HG02885 (cell line): ENCODE results near the gene UPK1A.
A peak's percentile ranks its signal among the peaks of the same experiment; 100 is the strongest.
"Not testable (repeated sequence)": the region's sequence is repeated elsewhere in the genome, so short reads cannot be mapped to it uniquely, and the experiment has no call there.

Source experiments
- ATAC-seq: cut with Tn5 transposase; IDR thresholded peaks from one replicate; pipeline ENCODE4 v1.9.1; 2021; ENCODE audit warnings: mild to moderate bottlenecking; ENCODE audit not compliant: unreplicated experiment, poor library complexity

UPK1A gene

DNA sequence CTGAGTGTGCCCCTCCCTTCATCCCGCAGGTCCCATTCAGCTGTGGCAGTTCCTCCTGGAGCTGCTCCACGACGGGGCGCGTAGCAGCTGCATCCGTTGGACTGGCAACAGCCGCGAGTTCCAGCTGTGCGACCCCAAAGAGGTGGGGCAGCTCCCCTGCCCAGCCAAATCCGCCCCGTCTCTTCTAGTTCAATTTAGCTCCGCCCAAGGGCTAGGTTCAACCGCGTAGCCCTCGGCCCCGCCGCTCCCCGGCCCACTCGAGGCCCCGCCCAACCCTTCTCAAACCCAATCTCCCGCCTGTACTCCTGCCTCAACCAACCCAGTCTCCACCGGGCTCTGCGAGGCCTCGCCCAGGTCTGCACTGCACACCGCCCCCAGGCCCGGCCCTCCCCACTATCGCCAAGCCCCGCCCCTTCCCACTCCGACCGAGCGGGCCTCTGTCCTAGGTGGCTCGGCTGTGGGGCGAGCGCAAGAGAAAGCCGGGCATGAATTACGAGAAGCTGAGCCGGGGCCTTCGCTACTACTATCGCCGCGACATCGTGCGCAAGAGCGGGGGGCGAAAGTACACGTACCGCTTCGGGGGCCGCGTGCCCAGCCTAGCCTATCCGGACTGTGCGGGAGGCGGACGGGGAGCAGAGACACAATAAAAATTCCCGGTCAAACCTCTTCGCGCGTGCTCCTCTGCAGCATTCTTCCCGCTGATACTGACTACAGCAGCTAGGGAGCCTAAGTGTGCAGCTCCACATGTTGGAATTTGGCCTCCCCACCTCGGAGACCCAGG, 21.9 kb upstream of the UPK1A start:
- ATAC-seq, result peak; percentile 74

DNA sequence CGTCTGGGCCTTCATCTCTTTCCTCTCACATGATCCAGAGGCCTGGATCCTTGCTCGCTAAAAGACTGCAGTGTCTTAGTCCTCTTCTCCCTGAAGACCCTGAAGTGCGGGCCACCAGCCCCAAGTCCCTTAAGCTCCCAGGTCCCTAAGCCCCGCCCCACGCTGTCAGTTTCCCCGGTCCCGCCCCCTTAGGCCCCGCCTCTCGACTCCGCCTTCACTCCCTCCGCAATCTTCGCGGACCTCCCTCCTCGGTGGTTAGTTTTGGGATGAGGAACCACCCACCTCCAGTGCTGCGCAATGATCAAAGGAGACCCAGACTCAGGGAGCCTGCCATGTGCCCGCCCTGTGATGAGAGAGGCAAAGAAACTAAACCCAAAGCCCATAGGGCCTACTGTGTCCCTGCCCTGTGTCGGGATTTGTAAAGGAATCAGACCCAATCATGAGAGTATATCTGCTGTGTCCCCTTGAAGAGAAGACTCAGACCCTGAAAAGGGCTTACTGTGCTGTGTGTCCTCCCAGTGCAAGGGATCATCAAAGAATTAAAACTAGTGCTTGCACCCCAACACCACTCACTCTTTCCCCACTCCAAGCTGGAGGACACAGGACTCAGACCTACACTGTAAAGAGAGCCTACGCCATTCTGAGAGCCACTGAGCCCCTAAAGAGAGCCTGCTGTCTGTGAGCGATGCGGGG, 21.2 kb upstream of the UPK1A start:
- no peak for ATAC-seq

DNA sequence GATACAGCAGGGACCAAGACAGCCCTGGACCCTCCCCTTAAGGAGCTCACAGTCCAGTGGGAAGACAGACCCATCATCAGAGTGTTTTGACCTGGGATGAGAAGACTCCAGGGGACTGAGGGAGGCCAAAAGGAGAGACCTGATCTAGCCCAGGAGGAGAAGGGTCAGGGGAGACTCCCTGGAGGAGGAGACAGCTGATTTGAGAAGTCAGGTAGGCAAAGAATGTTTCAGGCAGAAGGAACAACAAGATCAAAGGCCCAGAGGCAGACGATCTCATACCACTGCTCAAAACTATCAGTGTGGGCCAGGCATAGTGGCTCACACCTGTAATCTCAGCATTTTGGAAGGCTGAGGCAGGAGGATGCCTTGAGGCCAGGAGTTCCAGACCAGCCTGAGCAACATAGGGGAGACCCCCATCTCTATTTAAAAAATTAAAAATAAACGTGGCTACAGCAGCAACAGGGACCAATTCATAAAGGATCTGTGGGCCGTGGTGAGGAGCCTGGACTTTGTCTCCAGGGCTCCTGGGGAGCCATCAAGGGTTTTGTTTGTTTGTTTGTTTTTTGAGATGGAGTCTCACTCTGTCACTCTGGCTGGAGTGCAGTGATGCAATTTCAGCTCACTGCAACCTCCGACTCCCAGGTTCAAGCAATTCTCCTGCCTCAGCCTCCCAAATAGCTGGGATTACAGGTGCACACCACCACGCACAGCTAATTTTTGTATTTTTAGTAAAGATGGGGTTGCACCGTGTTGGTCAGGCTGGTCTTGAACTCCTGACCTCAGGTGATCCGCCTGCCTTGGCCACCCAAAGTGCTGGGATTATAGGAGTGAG, 20.4 kb upstream of the UPK1A start:
- ATAC-seq, result no peak

DNA sequence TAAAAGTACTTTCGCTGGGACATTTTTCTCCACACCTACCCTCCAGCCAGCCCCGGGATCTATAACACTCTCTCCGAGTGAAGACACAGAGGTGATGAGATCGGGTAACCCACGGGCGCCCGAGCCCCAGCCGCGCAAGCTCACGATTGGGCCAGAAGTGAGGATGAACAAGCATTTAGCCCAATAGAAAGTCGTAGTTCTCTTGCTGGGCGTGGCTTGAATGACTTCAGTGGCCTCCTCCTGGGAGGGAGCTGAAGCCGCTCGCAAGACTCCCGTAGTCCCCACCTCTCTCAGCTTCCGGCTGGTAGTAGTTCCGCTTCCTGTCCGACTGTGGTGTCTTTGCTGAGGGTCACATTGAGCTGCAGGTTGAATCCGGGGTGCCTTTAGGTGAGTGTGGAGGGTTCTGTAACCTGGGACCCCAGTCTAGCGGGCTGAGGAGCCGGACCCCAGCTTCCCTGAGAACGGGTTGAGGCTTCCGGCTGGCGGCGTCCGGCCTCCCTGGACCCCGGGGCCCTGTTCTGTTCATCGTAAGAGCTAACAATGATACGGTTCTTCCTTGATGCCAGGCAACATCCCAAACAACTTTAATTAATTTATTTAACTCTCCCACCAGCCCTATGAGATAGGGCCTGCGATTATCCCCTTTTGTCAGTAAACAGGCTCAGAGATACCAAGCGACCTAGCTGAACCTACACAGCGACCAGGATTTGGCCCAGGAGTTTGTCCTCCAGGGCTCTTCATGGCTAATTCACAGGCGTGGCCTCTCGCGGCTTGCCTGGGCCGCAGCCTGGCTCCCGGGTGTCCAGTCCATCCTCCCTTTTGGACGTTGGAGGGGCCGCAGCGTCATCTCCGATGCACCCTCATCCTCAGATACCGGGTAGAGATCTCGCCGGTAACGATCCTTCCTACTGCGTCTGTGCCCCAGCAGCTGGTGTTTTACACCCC, 18.0 kb upstream of the UPK1A start, which contains the start of gene COX6B1:
TSS of gene COX6B1 (plus strand) at position 307 of the 945 bp plus-strand sequence. CDS start 2,921 bp downstream, outside the sequence.
- peak; percentile 60 for ATAC-seq

DNA sequence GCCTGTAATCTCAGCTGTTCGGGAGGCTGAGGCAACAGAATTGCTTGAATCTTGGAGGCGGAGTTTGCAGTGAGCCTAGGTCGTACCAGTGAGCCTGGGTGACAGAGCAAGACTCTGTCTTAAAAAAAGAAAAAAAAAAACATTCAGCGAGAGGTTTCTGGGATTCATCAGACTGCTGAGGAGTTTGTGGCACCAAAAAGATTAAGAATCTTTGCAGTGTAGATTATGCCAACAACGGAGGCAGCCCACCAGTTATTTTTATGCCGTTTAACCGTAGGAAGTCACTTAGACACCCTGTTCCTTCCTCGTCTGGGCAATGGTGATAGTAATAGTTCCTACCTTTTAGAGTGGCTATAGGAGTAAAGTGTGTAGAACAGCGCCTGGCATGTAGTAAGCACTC, 15.7 kb upstream of the UPK1A start:
- ATAC-seq, result no peak

DNA sequence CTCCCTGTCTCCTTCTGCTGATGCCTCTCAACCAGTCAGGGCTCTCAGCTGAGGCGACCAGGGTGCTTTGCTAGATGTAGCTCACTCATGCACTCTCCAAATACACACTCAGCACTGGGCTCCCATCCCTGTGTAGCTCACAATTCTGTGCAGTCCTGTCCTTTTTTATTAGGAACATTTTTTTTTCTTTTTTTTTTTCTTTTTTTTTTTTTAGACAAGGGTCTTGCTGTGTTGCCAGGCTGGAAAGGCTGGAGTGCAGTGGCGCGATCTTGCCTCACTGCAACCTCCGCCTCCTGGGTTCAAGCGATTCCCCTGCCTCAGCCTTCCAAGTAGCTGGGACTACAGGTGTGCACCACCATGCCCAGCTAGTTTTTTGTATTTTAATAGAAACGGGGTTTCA, 11.5 kb upstream of the UPK1A start:
- not testable (repeated sequence) for ATAC-seq

DNA sequence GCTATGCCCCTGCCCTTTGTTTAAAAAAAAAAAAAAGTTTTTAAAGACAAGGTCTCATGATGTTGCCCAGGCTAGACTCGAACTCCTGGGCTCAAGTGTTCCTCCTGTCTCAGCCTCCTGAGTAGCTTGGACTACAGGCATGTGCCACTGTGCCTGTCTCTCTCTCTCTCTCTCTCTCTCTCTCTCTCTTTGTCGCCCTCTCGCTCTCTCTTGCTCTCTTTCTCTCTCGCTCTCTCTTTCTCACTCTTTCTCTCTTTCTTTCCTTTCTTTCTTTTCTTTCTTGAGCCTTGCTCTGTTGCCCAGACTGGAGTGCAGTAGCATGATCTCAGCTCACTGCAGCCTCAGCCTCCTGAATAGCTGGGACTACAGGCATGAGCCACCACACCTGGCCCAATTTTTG, 10.7 kb upstream of the UPK1A start:
- ATAC-seq, result no peak

DNA sequence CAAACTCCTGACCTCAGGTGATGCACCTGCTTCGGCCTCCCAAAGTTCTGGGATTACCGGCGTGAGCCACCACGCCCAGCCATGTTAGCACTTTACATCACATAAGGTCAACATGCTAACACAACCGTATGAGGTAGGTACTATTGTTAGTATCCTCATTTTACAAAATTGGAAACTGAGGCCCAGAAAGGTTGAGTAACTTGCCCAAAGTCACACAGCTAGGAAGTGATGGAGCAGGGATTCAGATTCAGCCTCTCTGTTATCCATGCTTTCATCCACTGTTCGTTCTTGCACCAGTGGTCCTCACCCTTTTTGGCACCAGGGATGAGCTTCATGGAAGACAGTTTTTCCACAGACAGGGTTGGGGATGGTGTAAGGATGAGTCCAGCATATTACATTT, 9.6 kb upstream of the UPK1A start:
- no peak for ATAC-seq

DNA sequence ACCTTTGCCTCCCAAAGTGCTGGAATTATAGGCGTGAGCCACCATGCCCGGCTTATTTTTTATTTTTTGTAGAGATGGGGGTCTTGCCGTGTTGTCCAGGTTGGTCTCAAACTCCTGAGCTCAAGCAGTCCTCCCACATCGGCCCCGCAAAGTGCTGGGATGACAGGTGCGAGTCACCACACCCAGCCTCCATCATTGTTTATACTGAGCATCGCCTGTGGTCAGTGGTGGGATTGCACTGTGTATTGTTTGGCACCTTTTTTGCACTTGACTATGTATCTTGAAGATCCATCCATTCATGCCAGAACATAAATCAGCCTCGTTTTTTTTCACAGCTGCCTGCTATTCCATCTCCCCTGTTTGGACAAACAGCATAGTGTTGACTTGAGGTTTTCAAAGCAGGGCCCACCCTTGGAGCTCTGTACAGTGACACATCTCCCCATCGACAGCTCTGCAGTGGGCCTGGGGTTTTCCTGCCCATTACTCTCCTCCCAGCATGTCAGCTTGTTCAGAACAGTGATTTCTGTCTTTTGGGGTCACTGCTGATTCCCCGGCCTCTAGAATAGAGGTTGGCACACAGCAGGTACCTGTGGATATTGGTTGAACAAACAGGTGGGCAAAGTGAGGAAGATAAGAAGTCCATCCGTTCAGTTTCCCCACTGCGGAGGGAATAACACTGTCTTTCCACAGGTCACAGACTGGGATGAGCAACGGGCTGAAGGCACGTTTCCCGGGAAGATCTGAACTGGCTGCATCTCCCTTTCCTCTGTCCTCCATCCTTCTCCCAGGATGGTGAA, 8.2 kb upstream of the UPK1A start:
- no peak for ATAC-seq

DNA sequence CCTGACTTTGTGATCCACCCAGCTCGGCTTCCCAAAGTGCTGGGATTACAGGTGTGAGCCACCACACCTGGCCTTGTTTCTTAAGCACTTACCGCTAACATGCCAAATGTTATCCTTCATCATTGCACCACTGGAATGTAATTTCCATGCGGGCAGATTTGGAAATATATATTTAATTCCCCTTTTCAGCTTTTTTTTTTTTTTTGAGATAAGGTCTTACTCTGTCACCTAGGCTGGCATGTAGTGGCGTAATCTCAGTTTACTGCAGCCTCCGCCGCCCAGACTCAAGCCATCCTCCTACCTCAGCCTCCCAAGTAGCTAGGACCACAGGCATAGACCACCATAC, 4.3 kb upstream of the UPK1A start:
- no peak for ATAC-seq

DNA sequence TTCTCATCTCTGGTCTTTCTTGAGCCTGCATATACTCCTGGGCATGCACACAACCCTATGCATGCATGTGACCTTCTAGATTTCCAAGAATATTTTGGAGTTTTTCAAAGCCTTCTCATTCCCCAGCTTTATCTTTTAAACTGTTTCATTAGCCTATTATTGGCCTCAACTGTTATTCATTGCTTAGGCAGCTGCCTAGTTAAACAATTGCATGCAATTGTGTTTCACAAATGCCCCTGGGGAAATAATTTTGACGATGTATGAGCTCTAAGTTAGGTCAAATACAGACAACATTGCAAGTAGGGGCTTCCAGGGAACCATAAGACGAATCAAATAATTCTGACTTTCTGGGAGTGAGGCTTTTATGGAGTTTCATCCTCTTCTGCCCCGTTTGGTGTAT, 2.3 kb upstream of the UPK1A start:
- no peak for ATAC-seq

DNA sequence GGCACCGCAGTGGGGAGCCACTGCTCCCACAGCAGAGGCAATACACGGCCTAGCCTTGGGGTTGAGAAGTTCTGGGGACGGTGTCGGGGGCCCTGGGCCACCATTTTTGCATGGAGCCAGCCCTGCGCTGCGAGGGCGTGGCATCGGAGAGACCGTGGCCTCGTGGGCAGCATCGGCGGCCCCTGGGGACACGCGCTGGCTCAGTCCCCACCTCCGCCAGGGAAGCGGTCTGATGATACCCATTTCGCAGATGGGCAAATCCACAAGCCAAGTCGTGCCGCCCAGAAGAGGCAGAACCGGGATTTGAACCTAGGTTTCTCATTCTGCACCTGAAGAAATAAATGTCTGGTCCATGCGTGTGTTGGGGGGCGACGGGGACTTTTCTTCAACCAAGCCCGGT, 1.2 kb upstream of the UPK1A start:
- ATAC-seq, result no peak

DNA sequence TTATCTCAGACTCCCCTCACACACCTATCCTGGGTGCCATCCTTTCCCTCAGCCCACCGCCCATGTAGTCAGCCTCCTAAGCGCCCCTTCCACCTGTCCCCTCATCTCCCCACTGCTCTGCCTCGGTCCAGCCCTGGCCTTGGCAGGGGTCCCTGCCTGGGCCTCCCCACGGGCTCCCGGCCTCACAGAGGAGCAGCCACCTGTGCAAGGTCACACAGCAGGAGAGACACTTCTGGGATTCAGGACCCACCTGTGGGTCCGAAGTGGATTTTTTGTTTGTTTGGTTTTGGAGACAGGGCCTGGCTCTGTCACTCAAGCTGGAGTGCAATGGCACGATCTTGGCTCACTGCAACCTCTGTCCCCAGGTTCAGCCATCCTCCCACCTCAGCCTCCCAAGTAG, 713 bp upstream of the UPK1A start:
- ATAC-seq, result no peak

DNA sequence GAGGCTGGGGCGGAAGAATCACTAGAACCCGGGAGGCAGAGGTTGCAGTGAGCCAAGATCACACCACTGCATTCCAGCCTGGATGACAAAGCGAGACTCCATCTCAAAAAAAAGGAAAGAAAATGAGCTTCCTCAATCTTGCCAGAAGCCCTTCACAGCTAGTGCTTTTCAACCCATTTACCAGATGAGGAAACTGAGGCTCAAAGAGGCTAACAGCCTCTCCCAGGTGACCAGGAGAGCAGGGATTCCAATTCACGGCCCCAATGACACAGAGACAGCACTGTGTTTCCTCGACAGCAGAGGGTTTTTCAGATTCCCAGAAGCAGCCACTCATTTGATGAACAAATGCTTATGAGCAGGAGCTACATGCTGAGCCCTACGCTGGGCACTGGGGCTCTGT, 3.2 kb downstream of the UPK1A start:
- ATAC-seq, result no peak

DNA sequence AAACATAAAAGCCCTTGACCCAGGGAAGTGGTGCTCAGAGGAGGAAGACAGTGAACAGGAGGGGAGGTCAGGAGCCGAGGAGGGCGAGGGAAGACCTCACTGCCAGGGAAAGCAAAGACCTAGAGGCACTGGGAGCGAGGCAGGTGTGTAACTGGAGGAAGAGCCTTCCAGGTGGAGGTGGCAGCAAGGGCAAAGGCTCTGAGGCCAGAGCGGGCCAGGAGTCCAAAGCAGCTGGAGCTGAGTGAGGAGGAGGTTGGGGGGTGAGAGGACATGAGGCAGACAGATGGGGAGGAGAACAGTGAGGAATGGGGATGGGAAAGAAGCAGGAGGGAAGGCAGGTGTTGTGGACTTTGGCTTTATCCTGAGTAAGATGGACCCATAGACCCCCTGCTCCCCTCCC, 3.7 kb downstream of the UPK1A start:
- no peak for ATAC-seq

DNA sequence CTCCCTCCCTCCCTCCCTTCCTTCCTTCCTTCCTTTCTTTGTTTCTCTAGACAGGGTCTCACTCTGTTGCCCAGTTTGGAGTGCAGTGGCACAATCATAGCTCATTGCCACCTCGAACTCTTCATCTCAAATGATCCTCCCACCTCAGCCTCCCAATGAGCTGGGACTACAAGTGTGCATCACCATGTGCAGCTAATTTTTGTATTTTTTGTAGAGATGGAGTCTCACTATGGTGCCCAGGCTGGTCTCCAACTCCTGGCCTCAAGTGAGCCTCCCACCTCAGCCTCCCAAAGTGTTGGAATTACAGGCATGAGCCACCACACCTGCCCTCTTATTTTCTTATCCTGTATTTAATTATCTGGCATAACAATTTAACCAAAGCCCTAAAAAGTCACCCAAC, 4.4 kb downstream of the UPK1A start:
- no peak for ATAC-seq

DNA sequence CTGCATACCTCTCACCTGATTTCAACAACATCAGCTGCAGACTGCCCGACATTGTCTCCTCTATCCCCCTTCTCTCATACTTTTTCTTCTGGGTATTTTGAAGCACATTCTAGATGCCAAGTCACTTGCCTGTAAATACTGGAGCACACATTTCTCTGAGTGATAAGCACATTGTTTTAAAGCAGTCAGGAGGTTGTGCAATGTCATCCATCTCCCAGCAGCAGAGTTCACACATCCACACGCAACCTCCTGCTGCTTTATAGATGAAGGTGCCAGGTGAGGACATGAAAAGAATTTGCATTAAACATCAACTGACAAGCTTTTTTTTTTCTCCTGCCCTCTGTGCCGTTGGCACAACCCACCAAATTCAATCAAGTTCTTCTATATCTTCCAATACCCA, 5.5 kb downstream of the UPK1A start:
- no peak for ATAC-seq

DNA sequence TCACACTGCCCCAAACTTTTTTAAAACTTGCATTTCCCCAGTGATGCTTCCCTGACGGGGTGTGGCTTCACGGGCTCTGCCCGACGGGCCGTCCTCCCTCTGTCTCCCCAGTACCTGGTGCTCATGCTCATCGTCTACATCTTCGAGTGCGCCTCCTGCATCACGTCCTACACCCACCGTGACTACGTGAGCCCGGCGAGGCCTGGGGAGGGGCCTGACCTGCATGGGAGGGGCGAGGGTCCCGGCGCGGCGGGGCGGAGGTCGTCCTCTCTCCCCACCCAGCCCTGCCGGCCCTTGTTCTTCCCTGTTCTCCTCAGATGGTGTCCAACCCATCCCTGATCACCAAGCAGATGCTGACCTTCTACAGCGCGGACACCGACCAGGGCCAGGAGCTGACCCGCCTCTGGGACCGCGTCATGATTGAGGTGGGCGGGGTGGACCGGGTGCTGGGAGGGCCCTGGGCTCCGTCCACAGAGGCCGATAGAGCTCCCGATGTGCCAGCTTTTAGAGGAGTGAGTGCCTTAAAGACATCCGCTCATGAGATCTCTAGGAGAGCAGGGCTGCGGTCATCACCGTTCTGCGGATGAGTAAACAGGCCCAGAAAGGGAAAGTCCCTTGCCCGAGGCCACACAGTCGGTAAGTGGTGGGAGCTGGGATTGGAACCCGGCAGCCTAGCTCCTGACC, 6.9 kb downstream of the UPK1A start:
- no peak for ATAC-seq
